Ecto neural progenitor cell (in vitro differentiated cells): Measurements from ENCODE around the gene PRR5.
A peak's percentile ranks its signal among the peaks of the same experiment; 100 is the strongest.

Experiments
- DNase-seq: peaks from one replicate; pipeline ENCODE4 v3.0.0-alpha.2; 2018; ENCODE audit warnings: low spot score

Gene PRR5

GRCh38 chr22:44718418-44718817, 16.4 kb downstream of the PRR5 start:
- no peak for DNase-seq

GRCh38 chr22:44719586-44720368, 17.8 kb downstream of the PRR5 start:
- DNase-seq, result no peak

GRCh38 chr22:44721213-44721612, 19.2 kb downstream of the PRR5 start:
- peak; percentile 64 for DNase-seq

- DNase-seq, result no peak
Measured at GRCh38 chr22:44722611-44723010, 20.6 kb downstream of the PRR5 start.

GRCh38 chr22:44723801-44724200, 21.8 kb downstream of the PRR5 start:
- DNase-seq, result no peak

- DNase-seq, result no peak
Measured at GRCh38 chr22:44724416-44724815, 22.4 kb downstream of the PRR5 start.

GRCh38 chr22:44724859-44725258, 22.9 kb downstream of the PRR5 start:
- DNase-seq, result no peak

- DNase-seq, result no peak
Measured at GRCh38 chr22:44726439-44726838, 24.4 kb downstream of the PRR5 start.

GRCh38 chr22:44727148-44727547, 25.1 kb downstream of the PRR5 start:
- no peak for DNase-seq

GRCh38 chr22:44727709-44728108, 25.7 kb downstream of the PRR5 start:
- DNase-seq, result no peak

- no peak for DNase-seq
Measured at GRCh38 chr22:44728761-44729324, 26.8 kb downstream of the PRR5 start.

- no peak for DNase-seq
Measured at GRCh38 chr22:44729391-44730021, 27.5 kb downstream of the PRR5 start.

GRCh38 chr22:44730022-44730393, 28.0 kb downstream of the PRR5 start:
- DNase-seq, result no peak

GRCh38 chr22:44730490-44731356, 28.7 kb downstream of the PRR5 start:
- DNase-seq, result no peak

GRCh38 chr22:44731357-44731970, 29.5 kb downstream of the PRR5 start:
- DNase-seq, result no peak

- DNase-seq, result no peak
Measured at GRCh38 chr22:44732017-44732561, 30.1 kb downstream of the PRR5 start.

GRCh38 chr22:44732661-44733060, 30.7 kb downstream of the PRR5 start:
- DNase-seq, result no peak

GRCh38 chr22:44733426-44734106, 31.6 kb downstream of the PRR5 start:
- no peak for DNase-seq

GRCh38 chr22:44734278-44734677, 32.3 kb downstream of the PRR5 start:
- DNase-seq, result no peak

- no peak for DNase-seq
Measured at GRCh38 chr22:44734801-44735517, 33.0 kb downstream of the PRR5 start.
